GM19238 (cell line): ENCODE measurements around the gene MIS18BP1.
"Not testable (repeated sequence)": the region's sequence is repeated elsewhere in the genome, so short reads cannot be mapped to it uniquely, and the experiment has no call there.

Experiments
- DNase-seq: peaks from one replicate; pipeline ENCODE4 v3.0.0; 2011; ENCODE audit warnings: low spot score; ENCODE audit not compliant: insufficient read length

Gene MIS18BP1

GRCh38 chr14:45246691-45247090, 6.3 kb downstream of the MIS18BP1 start:
- DNase-seq: no peak

DNA sequence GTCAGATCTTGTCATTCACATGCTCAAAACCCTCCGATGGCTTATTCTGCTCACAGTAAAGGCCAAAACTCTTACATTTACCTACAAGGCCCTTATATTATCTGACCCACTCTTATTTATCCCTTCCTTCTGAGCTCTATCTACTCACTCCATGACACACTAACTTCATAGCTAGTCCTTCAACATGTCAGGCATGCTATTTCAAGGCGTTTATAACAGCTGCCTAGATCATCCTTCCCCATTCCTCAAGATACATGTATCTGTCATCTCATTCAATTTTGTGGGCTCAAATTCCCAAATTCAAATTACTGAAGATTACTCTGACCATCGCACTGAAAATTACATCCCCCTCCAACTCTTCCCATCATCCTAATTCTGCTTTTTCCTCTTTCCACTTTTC, 6.9 kb downstream of the MIS18BP1 start:
- no peak for DNase-seq

- DNase-seq: no peak
Observed at GRCh38 chr14:45242706-45243105, 10.3 kb downstream of the MIS18BP1 start.

GRCh38 chr14:45238988-45239387, 14.0 kb downstream of the MIS18BP1 start:
- DNase-seq: no peak

DNA sequence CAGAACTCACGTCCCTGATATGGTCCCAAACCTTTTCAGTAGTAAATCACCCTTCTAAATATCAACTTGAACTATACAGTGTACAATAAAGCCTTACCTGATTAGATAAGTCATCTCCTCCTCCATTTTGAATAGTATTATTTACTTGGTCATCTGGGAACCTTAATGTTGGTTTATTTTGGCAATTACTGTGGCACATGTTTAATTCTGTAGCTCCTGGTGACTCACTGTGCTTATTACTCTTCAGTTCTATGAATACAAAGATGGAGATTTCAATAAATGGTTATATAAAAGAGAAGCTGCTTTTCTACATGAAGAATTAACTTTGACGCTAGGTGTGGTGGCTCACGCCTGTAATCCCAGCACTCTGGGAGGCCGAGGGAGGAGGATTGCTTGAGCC, 25.4 kb downstream of the MIS18BP1 start:
- DNase-seq: no peak

DNA sequence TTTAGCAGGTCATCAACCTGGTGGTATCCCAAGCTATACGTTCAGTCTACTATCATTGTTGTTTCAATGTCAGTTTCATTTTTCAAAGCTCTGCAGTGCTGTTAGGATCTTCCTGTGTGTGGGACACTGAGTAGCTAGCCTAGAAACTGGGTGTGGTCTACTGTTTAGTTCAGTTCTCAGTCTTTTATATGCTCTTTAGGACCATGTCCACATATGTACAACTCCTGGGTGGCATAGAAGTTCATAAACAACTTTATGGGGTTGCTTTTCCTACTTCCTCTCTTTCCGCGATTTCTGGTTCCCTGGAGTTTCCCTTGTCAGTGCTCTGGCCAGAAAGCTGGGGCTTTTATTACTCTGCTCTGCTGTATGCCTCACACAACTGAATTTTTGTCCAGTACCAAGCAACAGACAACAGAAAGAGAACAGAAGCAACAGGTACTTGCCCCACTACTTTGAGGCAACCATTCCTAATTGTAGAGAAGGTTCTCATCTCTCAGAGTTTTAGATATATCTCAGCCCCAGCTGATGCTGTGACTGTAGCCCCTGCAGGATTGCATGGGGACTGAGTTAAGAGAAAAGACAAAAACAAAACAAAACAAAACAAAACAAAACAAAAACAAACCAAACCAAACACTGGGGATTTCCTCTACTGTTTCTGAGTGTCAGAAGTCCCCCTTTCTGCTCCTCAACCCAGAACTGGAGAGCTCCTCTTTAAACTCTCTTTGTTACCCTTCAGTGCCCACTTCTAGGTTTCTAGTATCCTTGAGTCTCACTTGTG, 30.3 kb downstream of the MIS18BP1 start:
- no peak for DNase-seq

GRCh38 chr14:45214341-45214740, 38.7 kb downstream of the MIS18BP1 start:
- DNase-seq: not testable (repeated sequence)

DNA sequence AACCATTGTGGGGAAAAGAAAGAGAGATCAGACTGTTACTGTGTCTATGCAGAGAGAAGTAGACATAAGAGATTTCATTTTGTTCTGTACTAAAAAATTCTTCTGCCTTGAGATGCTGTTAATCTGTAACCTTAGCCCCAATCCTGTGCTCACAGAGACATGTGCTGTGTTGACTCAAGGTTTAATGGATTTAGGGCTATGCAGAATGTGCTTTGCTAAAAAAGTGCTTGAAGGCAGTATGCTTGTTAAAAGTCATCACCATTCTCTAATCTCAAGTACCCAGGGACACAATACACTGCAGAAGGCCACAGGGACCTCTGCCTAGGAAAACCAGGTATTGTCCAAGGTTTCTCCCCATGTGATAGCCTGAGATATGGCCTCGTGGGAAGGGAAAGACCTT, 39.3 kb downstream of the MIS18BP1 start:
- DNase-seq: not testable (repeated sequence)

DNA sequence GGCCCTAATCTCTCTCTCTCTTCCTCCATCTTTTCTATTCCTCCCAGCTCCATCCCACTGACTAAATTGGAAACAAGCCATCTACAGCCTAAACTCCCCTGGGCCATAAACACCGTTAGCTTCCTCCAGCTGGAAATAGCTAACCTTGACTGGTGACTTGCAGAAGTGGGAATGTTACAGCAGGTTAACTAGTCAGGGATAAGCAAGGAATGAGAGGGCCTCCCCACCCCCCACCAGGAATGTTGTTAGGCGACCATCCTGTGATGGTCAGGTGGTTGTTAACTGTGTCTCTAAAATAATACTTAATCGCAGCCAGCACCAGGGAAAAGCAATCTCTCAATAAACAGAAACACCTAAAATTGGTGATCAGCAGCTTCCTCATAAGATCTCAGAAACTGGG, 40.8 kb downstream of the MIS18BP1 start:
- DNase-seq: no peak

GRCh38 chr14:45211295-45211694, 41.7 kb downstream of the MIS18BP1 start:
- no peak for DNase-seq

DNA sequence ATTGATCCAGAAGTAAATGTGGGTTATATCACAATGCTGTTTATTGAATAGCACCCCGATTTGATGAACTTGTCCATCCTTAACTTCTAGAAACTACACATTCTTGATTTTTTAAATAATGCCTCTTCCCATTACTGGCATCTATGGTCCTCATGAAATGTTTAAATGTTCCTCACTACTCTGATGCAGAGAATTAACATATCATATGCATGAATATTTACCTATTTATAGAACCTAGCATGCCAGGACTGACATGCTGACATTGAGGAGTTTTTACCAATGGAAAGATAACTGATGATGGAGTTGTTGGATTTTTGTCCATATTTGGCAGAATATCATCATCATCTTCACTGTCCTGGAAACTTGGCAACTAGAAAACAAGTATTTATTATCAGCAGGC, 42.8 kb downstream of the MIS18BP1 start:
- no peak for DNase-seq

- DNase-seq: no peak
Observed at GRCh38 chr14:45204241-45204640, 48.8 kb downstream of the MIS18BP1 start.

DNA sequence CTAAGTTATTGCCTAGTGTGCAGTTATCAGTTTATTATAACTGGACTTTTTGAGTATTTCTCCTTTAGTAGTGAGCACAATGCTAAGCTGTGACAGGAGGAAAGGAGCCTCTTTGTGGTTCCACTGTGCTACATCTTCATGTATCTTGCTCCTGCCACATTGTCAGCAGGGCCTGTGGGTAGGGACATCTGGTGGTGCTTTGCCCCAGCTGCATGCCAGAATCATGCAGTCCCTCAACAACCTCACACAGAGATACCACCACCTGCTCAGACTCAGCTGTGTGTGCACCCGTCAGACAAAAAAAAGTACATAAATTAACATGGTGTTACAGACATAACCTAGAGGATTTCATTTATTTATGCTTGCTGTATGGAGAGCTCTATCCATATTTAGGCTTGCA, 51.1 kb downstream of the MIS18BP1 start:
- DNase-seq: no peak

GRCh38 chr14:45199230-45199629, 53.8 kb downstream of the MIS18BP1 start:
- DNase-seq: no peak

GRCh38 chr14:45198551-45198950, 54.5 kb downstream of the MIS18BP1 start:
- no peak for DNase-seq

GRCh38 chr14:45194964-45195363, 58.0 kb downstream of the MIS18BP1 start:
- DNase-seq: no peak

- no peak for DNase-seq
Observed at GRCh38 chr14:45185100-45185814, 67.7 kb downstream of the MIS18BP1 start.

GRCh38 chr14:45181806-45182205, 71.2 kb downstream of the MIS18BP1 start:
- DNase-seq: no peak

DNA sequence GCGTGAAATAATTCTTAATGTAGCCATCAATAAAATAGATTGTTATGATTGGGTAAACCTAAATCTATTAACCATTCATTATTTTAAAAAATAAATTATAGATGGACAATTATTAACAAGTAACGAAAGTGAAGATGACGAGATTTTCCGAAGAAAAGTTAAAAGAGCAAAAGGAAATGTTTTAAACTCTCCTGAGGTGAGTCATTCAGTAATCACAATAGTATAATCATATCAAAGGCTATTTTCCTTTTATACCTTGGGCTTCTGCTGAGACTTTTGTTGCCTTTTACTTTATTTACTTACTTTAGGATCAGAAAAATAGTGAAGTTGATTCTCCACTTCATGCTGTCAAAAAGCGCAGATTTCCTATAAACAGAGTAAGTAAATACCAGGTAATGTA, 71.7 kb downstream of the MIS18BP1 start:
- DNase-seq: no peak

DNA sequence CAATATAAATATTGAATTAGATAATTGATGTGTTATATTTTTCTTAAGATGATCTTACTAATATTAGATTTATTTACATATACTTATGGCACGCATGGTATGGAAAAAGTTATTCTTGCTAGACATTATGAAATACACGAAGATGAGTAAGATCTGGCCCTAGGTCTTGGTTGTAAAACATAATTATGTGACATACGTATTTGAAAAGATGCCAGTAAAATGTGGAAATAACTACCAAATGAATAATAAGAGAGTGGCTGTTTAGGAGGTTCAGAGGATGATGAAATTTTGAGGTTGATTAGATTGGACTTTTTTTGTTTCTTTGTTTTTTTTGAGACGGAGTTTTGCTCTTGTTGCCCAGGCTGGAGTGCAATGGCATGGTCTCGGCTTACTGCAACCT, 75.9 kb downstream of the MIS18BP1 start:
- DNase-seq: no peak

DNA sequence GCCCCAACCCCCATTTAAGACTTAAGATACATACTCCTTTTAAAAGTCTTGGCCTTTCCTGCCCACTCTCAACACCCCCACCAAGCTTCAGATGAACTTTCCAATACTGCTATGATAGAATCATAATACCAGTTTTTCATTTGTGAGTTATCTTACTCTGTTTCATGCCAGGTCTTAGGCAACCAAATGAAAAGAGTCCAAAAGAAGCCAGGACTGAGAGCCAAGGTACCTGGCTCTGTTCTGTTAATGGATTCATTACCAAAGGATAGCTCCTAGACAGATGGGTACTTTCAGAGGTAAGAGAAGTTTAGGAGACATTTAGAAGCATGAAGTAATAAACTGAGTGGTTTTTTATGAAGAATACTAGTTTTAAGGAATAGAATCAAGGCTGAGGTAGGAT, 83.1 kb downstream of the MIS18BP1 start:
- no peak for DNase-seq

GRCh38 chr14:45156067-45156466, 96.9 kb downstream of the MIS18BP1 start:
- no peak for DNase-seq
